SHP77 (cell line): Measurements from ENCODE around the gene COMMD3.
"Not testable (repeated sequence)": the region's sequence is repeated elsewhere in the genome, so short reads cannot be mapped to it uniquely, and the experiment has no call there.

ENCODE experiments used
- DNase-seq, 2 experiments: peaks; one replicate each; lab custom pipeline; 2025; lab: John Stamatoyannopoulos, UW

The COMMD3 gene

DNA sequence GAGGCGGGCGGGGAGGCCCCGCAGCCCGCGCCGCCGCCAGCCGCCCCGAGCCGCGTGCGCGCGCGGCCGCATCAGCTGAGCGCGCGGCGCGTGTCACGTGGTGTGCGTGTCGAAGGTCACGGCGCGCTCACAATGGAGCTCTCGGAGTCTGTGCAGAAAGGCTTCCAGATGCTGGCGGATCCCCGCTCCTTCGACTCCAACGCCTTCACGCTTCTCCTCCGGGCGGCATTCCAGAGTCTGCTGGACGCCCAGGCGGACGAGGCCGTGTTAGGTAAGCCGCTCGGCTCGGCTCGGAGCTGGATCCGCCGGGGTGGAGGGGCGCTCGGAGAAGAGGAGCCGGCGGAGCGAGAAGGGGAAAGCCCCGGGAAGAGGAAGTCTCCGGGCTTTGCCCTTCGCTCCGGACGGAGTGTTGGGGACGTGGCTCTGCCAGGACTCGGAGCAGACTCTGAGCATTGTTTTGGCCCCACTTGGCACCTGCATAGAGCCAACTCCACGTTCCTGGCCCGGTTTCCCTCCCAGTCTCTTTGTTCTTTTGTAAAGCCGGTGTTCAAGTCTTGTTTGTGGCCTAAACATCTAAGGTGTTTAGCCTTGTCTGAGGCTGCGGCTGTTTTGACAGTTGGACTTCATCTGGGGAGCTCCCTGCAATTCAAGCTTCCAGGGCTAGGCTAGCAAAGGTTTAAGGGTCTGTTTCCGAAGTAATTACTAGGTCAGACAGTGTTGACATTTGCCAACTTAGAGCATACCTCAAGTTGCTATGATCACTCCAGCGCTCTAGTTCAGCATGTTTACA is at the start of gene COMMD3:
Gene COMMD3 (plus strand): TSS at position 103 of the 790 bp plus-strand sequence. CDS start 30 bp downstream, at position 133.
- DNase-seq, result peak; percentile 80 to 87

DNA sequence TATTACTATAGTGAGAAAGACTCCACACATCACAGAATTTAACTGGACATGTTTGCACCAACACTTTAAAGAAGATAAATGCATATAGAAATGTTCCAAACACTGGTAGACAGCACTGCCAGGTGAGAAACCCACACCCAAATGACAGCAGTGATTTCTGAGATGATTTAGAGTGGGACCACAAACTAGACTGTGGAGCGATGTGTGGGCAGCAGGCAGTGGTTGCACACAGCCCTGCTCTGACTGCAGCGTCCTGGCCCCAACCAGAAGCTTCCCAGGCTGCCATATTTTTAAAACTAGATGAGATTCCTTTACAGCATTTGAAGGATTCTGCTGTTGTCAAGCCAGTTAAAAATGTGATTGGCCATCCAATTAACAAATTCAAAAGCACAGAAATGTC is 47.7 kb upstream of the COMMD3 start:
- no peak for DNase-seq

DNA sequence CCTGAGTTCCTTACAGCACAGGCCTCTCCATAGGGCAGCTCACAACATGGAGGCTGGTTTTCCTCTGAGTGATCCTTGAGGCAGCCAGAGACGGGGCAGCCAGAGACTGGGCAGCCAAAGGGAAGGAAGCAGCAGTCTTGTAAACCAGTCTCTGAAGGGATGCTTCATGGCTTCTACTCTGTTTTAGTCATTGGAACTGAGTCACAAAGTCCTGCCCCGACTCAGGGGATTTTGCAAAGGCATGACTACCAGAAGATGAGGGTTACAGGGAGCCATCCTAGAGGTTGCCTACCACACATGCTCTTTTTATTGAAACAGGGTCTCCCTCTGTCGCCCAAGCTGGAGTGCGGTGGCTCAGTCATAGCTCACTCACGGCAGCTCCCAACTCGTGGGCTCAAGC is 44.4 kb upstream of the COMMD3 start:
- DNase-seq, result no peak

DNA sequence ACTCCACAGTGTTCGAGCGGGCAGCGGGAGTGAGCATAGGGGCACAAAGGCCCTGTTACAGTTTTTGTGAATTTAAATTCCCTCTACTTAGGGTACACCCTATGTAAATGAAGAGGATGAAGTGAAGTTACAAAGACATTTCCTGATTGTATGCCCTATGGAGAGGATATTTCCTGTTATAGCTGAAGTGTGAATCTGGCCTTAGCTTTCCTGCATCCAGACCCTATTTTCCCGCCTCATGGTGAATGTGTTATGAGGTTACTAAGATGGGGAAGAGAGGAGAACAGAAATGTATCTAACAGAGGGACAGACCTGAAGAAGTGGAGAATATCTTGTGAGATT is 37.8 kb upstream of the COMMD3 start:
- DNase-seq, result no peak

DNA sequence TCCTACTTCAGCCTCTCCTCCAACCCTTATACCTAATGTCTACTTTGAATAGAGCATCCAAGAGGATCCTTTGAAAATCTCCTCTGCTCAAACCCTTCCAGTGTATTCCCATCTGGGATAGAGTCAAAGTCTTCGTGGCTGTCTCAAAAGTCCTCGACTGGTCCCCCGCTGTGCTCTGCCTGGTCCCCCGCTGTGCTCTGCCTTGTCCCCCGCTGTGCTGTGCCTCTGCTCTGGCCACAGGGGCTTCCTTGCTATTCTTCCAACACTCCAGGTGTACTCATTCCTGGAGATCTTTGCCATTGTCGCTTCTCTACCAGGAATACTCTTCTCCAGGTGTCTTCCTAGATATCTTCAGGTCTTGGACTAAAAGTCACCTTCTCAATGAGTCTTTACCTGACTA is 36.1 kb upstream of the COMMD3 start:
- DNase-seq, result no peak

DNA sequence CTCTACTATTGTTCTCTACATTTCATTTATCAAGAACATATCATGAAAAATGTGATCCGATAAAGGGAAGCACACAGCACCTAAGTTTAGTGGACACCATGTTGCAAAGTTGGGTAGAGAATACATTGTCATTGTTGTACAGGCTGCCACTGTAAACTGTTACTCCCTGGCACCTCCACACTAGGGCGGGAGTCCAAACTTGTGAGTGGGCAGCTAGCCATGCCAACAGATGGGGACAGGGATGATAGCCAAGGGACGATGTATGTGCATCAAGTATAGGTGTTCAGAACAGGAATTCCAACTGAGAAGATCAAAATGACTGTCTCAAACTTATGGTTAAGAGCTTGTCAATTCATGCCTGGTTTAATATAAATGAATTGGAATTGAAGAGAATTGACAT is 31.1 kb upstream of the COMMD3 start:
- DNase-seq, result no peak

DNA sequence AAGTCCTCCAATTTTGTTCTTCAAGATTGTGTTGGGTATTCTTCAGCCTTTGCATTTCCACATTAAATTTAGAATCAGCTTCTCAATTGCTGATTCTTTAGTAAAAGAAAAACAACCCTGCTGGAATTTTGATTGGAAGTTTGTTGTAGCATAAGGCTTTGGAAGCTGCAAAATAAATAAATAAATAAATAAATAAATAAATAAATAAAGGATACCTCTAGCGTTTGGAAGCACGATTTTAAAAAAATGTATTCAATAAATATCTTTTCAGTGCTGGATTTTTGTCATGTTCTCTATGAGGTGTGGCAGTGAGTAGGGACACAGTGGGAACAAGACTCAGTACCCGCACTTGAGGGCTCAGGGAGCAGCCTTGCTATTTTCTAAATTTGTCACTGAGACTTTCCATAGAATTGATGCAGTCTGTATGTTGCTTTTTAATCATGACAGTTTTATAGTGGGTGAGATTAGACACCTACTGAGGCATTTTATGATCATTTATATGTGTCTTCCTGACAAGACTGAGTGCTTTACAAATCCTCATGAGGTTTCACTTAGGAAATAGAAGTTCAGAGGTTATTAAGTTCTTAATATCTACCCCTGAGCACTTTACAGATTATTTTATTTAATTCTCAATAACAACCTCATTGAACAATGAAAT is 22.3 kb upstream of the COMMD3 start:
- DNase-seq, result no peak

DNA sequence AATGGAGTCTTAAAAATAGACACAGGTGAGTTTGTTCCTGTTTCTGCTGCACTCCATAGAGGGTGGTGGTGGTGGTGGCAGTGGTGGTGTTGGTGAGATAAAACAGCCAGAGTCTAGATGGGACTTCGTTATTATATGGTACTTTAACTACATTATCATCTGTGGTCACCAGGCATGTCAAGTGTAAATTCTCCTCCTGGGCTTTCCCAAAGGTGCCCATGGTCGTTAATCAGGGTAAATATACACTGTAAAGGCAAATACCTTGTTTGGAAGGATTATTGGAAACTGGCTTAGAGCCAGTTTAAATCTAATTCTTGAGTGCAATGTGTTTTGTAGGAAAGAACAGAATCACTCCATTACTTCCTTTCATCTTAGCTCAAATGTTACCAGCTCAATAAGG is 21.5 kb upstream of the COMMD3 start:
- DNase-seq, result no peak

DNA sequence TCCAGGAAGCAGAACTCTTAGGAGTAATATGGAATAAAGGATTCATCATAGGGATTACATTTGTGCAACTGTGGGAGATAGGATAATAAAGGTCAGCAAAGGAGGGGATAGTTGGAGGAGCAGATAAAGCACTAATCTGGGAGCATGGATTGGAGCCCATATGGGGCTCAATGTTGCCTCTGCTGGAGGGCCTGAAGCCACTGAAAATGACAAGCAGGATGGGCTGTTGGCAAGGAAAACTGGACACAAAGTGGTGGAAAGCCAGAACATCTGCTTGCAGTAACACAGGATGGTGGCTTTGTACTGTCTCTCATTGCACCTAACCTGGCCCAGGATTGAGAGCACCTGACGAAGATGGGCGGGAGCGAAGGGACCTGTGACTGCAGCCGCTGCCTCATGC is 15.0 kb upstream of the COMMD3 start:
- DNase-seq, result no peak

DNA sequence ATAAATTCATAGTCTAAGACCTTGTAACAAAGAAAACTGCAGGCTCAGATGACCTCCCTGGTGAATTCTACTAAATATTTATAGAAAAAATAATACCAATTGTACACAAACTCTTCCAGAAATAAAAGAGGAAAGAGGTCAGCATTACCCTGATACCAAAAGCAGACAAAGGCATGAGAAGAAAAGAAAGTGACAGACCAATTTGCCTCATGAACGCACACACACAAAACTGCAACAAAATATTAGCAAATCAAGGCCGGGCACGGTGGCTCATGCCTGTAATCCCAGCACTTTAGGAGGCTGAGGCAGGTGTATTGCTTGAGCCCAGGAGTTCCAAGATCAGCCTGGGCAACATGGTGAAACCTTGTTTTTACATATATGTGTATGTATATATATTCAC is 12.7 kb upstream of the COMMD3 start:
- DNase-seq, result no peak

DNA sequence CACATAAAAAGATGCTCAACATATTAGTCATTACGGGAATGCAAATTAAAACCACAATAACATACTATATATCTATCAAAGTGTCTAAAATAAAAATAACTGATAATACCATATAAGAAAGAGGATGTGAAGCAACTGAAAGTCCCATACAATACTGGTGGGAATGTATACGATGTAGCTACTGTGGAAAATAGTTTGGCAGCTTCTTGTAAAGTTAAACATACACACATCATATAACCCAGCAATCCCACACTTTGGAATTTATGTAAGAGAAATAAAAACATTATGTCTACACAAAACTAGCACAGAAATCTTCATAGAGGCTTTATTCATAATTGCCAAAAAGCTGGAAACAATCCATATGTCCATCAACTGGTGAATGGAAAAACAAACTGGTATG is 10.5 kb upstream of the COMMD3 start:
- no peak for DNase-seq

DNA sequence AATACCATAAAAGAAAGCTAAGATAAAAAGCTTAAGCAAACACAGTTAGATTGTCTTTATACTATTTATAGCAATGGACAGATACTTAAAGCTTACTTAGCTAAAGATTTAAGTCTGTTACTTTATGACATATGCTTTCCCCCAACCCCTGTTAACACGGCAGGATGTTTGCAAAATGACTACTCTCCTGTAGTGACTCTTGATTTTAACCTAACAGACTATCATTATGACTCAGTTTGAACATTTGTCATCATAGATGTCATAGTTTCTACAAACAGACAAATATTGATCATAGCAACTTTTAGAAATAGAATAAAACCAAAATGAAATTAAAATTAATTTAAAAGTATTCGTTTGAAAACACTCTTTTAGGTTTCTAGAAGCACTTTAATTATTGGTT is 7.8 kb upstream of the COMMD3 start:
- peak; percentile 21 to 22 for DNase-seq

DNA sequence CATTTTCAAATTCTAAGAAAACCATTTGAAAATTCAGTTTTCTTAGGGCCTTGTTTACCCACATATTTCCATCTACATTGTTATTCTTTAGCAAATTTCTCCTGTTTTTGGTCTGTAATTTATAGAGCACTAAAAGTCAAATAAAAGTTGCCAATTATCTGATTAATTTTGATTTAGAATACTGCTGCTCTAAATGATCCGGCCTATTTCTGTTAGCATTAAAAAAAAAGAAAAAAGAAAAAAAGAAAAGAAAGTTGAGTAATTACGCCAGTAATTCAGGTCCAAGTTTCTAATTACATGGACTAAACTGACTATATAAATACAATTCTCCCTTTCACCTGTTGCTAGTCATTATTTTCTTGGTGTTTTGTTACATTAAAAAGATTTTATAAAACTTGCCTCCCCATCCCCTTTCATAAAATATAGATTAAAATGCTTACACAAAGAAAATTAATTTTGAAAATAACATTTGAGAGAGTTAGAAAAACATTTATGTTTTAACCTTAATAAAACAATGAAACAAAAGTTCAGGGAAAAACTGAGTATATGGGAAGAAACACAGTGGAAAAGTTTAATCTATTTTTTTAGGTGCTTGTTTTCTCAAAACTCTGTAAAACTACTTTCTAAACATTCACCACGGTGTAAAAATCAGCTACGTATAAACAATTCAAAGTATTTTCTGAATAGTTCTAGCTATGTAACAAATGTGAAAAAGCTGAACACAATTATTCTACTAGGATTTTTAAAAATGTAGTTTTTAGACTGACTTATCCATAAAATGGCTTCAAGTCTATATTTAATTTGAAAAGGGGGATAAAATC is 6.8 kb upstream of the COMMD3 start:
- DNase-seq, result no peak

DNA sequence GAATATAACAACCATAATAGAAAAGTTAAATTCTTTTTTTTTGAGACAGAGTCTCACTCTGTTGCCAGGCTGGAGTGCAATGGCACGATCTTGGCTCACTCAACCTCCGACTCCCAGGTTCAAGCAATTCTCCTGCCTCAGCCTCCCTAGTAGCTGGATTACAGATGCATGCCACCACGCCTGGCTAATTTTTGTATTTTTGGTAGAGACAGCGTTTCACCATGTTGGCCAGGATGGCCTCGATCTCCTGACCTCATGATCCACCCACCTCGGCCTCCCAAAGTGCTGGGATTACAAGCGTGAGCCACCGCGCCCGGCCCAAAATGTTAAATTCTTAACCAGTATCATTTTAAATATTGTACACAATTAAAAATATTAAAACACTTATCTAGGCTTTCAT is 6.2 kb upstream of the COMMD3 start:
- not testable (repeated sequence) for DNase-seq

DNA sequence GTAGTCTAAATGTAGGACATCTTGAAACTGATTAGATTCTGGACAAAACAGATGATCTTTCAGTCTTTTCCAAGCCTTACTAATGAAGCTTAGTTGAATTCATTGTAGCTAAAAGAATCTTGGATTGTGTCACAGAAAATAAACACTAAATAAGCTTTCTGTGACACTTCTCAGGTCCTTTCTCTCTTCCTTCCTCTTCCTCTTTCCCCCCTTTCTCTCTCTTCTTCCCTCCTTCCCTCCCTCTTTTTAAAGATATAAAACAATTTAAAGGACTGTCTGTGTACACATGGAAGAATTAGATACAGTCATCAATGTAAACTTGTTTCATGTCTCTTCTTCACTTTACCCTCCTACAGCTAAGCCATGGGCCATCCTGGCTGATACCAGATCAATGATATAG is 5.3 kb upstream of the COMMD3 start:
- no peak for DNase-seq

DNA sequence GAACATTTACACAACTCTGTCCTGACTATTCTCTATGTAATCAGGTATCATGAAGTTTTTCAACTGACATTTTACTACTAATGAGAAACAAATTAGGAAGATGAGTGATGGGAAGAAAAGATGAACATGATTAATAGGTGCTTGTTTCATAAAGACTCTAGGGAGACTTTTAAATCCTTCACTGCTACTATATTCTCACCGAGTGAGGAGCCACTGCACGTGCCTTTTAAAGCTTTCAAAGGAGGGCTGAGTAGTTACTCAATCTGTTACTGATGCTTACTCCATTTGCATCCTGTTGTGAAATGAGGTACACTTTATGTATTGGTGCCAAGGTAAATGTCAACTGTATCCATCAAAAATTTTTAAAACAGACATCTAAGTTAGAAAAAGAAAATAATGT is 1.3 kb upstream of the COMMD3 start:
- DNase-seq, result peak in 1 of 2 experiments; percentile 14

DNA sequence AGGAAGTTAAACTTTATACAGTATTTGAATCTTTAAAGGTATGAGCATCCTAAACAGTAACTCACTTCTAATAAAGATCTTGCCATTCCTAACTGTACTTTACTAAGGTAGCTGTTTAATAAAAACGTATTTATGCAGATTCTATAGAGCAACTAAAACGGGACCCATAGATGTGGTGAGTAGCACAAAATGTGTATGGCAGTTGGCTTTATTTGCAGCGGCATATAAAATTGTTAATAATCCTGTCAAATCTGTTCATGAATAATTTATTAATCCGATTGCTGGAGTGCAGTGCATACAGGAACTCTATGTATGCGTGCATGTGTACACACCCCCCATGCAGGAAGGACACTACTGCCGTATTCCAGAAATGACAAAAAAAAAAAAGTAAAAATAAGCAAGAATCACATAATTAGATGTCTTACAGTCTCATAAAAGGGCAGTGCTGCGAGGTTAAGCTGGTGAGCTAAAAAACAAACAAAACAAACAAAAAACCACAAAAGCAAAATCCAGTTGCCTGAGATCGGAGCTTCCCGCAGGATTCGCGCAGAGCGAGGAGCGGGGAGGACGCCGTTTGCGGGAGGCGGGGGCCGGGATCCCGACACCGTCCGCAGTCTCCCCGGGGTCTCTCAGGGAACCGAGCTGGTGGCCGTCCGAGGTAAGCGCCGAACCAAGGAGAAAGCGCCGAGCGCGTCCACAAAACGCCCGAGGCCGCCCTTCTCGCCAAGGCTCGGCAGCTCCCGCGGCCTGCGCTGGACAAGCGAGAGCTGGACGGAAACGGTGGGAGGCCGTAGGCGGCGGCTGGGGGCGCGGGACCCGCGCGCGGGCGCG is 518 bp upstream of the COMMD3 start:
- peak in 1 of 2 experiments; percentile 83 for DNase-seq

DNA sequence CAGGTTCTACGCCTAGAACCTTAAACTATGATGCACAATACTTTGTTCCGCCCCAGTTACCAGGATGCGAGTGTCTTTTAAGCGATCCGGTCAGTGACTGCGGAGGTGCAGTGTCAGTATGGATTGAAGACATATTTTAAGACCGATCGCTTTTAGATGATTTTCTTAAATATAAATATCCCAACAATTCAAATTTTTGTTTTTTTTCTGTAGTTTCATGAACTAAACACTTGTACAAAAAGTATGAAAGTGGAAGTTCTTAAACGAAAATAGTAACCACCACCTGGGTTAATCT is 835 bp downstream of the COMMD3 start:
- DNase-seq, result no peak

DNA sequence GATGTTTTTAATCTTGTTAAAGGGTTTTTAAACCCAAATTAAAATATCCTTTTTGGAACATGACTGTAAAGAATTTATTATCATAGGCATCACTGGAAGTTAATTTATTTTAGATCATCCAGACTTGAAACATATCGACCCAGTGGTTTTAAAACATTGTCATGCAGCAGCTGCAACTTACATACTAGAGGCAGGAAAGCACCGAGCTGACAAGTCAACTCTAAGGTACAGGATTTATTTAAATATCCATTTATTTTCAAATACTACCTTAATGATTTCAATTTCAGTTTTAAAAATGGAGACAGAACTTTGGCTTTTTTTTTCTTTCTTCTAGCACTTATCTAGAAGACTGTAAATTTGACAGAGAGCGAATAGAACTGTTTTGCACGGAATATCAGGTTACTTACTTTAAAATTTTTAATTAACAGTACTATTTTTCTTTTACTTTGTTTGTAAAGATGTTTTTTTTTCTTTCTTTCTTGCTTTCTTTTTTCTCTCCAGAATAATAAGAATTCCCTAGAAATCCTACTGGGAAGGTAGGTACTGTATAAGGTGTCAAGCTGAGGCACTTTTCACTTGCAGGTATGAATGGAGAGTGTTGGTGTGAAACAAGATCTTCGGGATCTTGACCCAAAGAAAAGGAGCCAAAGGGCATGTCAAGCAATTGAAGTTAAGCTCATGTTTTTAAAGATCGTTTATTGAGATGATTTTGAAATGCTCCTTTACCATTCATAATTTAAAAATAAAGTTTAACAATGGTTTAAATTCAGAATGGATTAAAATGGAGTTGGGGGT is 1.8 kb downstream of the COMMD3 start:
- peak in 1 of 2 experiments; percentile 11 for DNase-seq

DNA sequence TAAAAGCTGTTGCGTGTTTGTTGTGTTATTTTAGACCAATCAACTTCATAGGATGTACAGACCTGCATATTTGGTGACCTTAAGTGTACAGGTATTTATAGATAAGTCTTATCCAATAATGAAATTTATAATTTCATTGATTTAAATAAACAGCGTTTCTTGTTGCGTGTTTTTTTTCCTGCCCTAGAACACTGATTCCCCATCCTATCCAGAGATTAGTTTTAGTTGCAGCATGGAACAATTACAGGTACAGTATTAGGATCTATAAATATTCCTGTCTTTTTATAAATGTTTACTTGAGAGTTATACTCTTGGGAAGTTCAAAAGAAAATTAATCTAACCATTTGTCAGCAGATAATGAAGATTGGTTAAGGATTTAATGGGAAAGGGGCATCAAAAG is 2.6 kb downstream of the COMMD3 start:
- DNase-seq, result no peak

DNA sequence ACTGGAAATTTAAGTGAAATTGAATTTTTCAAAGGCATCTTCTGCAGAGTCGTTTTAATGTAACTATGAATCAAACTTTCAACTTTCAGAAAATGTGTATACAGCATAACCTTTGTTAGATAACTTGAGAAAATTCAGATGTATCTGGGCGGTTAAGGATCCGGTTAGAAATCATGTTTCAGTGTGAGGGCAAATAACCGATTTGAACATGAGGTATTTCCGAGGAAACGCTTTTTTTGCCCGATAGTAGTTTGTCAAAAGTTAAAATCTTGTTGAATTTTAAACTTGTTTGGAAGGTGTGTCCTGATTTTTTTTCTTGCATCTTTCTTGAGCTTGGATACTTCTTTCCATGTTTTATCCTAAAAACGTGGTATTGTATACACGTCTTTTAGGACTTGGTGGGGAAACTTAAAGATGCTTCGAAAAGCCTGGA is 3.4 kb downstream of the COMMD3 start:
- no peak for DNase-seq
